Adrenal gland (tissue), 5 donors: ENCODE measurements around the gene SBF2.

Experiments used
- CTCF ChIP-seq, 6 experiments: fragments of 450-650 bp in 4 of 6; fragments of 200-600 bp in 2 of 6; sonication (generic) in 1 of 6; IDR thresholded peaks; 1 replicate in 5 of 6; 2 replicates in 1 of 6; pipeline versions ENCODE4 v1.5.1 to v1.8.0; 2016 to 2021; ENCODE audit warnings: antibody characterized with exemption in 6 of 6, mild to moderate bottlenecking in 2 of 6, moderate library complexity in 1 of 6
- POLR2A ChIP-seq, 2 donors: fragments of 450-650 bp; IDR thresholded peaks; one replicate each; pipeline ENCODE4 v1.6.1; 2017; ENCODE audit warnings: antibody characterized with exemption in 2 of 2, mild to moderate bottlenecking in 2 of 2, moderate library complexity in 1 of 2
- donor health status: DM: no; HTN: no; CAD: no.

GRCh38 chr11:9783986-9784385 lies 510.0 kb downstream of the SBF2 start:
- no peak for TF ChIP-seq CTCF (IDR thresholded peaks at IDR 0.05)
- no peak for TF ChIP-seq POLR2A (IDR thresholded peaks at IDR 0.05)
